ENCODE results near the gene CENPU. TPM values are rescaled to one million over a fixed set of nuclear protein-coding genes. Genes with fewer than 3 reads are reported as not detected.

Gene CENPU
- total RNA-seq, 1 donor from 2014 or later = 25.4 TPM

- no peak for TF ChIP-seq CTCF (IDR thresholded peaks at IDR 0.05; ENCODE audit: unreplicated experiment)
- H3K36me3 Mint-ChIP-seq = peaks cover 33% of the 10 kb centered on the region
Observed at GRCh38 chr4:184693056-184693455, 40.8 kb downstream of the CENPU start.

GRCh38 chr4:184689681-184690080 is 44.2 kb downstream of the CENPU start:
- peaks cover 3% of the 10 kb centered on the region for H3K9me3 Mint-ChIP-seq
- H3K27ac Mint-ChIP-seq = no peak overlapping the region
- no peak for TF ChIP-seq CTCF (IDR thresholded peaks at IDR 0.05; ENCODE audit: unreplicated experiment)
- no peak for DNase-seq (ENCODE audit: low spot score in 2 of 2, unreplicated experiment in 2 of 2)
- no peak overlapping the region for H3K4me3 Mint-ChIP-seq
- no peaks in the 10 kb centered on the region for H3K27me3 Mint-ChIP-seq (ENCODE audit: low read depth)
- no peaks in the 10 kb centered on the region for H3K4me1 Mint-ChIP-seq
- H3K36me3 Mint-ChIP-seq = peaks cover 37% of the 10 kb centered on the region

More at GRCh38 chr4:184693056-184693455, 40.8 kb downstream of the CENPU start:
- H3K27me3 Mint-ChIP-seq (ENCODE audit: low read depth) = no peaks in the 10 kb centered on the region
- peaks cover 12% of the 10 kb centered on the region for H3K4me1 Mint-ChIP-seq
- H3K4me3 Mint-ChIP-seq = no peak overlapping the region
- no peak for DNase-seq (ENCODE audit: low spot score in 2 of 2, unreplicated experiment in 2 of 2)
- no peak overlapping the region for H3K27ac Mint-ChIP-seq
- peaks cover 3% of the 10 kb centered on the region for H3K9me3 Mint-ChIP-seq

GRCh38 chr4:184688447-184688846 is 45.4 kb downstream of the CENPU start:
- Mint-ChIP-seq H3K4me3 (no peak overlapping the region), H3K4me1 (no peaks in the 10 kb centered on the region), H3K9me3 (peaks cover 3% of the 10 kb centered on the region), H3K27ac (no peak overlapping the region), H3K36me3 (peaks cover 31% of the 10 kb centered on the region), H3K27me3 (ENCODE audit: low read depth) (no peaks in the 10 kb centered on the region)
- no peak for DNase-seq (ENCODE audit: low spot score in 2 of 2, unreplicated experiment in 2 of 2)
- no peak for TF ChIP-seq CTCF (IDR thresholded peaks at IDR 0.05; ENCODE audit: unreplicated experiment)

GRCh38 chr4:184688005-184688404 is 45.9 kb downstream of the CENPU start:
- Mint-ChIP-seq H3K27ac (no peak overlapping the region), H3K27me3 (ENCODE audit: low read depth) (no peaks in the 10 kb centered on the region), H3K4me3 (no peak overlapping the region), H3K4me1 (no peaks in the 10 kb centered on the region), H3K9me3 (peaks cover 3% of the 10 kb centered on the region), H3K36me3 (peaks cover 31% of the 10 kb centered on the region)
- DNase-seq (ENCODE audit: low spot score in 2 of 2, unreplicated experiment in 2 of 2) = no peak
- no peak for TF ChIP-seq CTCF (IDR thresholded peaks at IDR 0.05; ENCODE audit: unreplicated experiment)

- Mint-ChIP-seq H3K4me1 (no peaks in the 10 kb centered on the region), H3K4me3 (no peak overlapping the region), H3K36me3 (peaks cover 23% of the 10 kb centered on the region), H3K27ac (no peak overlapping the region), H3K9me3 (peaks cover under 1% of the 10 kb centered on the region), H3K27me3 (ENCODE audit: low read depth) (no peaks in the 10 kb centered on the region)
- no peak for TF ChIP-seq CTCF (IDR thresholded peaks at IDR 0.05; ENCODE audit: unreplicated experiment)
- no peak for DNase-seq (ENCODE audit: low spot score in 2 of 2, unreplicated experiment in 2 of 2)
Observed at GRCh38 chr4:184684491-184685189, 49.3 kb downstream of the CENPU start.

All from mesothelial cell of epicardium (in vitro differentiated cells).